HCT116 (cell line): ENCODE data around the gene FAM236A. TPM values are rescaled to one million over a fixed set of nuclear protein-coding genes. Genes with fewer than 3 reads are reported as not detected.
"Not testable (repeated sequence)": the region's sequence is repeated elsewhere in the genome, so short reads cannot be mapped to it uniquely, and the experiment has no call there.

ENCODE experiments used
- ATAC-seq: fragments of 200-7000 bp; cut with Tn5 transposase; 2 replicates; pipeline ENCODE4 v1.9.1; 2020; ENCODE audit warnings: mild to moderate bottlenecking, moderate library complexity
- Bru-seq: library from RNA; stranded (reverse); fragments of 400-500 nt; gene quantifications from one replicate; lab custom pipeline; 2021; lab: Mats Ljungman, UMichigan
- BruChase-seq, 2 experiments: library from RNA; stranded (reverse); fragments of 400-500 nt; gene quantifications; one replicate each; lab custom pipeline; 2021; lab: Mats Ljungman, UMichigan
- BruUV-seq: library from RNA; stranded (reverse); fragments of 400-500 nt; replicated peaks from 2 replicates; lab custom pipeline; 2021; lab: Mats Ljungman, UMichigan
- CTCF ChIA-PET: fragments of 300-600 bp; sonication (Branson Sonifier 250); formaldehyde crosslinking; loops from one replicate; lab custom pipeline; 2021; ENCODE audit warnings: antibody characterized with exemption; lab: Charles Lee
- POLR2A ChIA-PET: fragments of 300-600, 350-600 bp; sonication (Branson Sonifier 250); formaldehyde crosslinking; loops from one replicate; lab custom pipeline; 2021; ENCODE audit warnings: antibody characterized with exemption; lab: Charles Lee
- RAD21 ChIA-PET, 2 experiments: fragments of 300-600 bp; sonication (Branson Sonifier 250); formaldehyde crosslinking; loops; one replicate each; lab custom pipeline; 2023; ENCODE audit warnings: low total read pairs in 2 of 2; ENCODE audit not compliant: uncharacterized antibody in 2 of 2, unreplicated experiment in 2 of 2, low non-redundant PET in 1 of 2; lab: Charles Lee
- DNase-seq: peaks from one replicate; pipeline ENCODE4 v3.0.0-alpha.2; 2010; ENCODE audit warnings: low read depth, low spot score
- H2AFZ ChIP-seq: fragments of 200-600 bp; shearing (Covaris generic), sonication (generic); 2 replicates; pipeline ENCODE4 v1.6.1; 2017; ENCODE audit warnings: low read depth, mixed run types, mixed read lengths, antibody characterized with exemption, low read length; ENCODE audit not compliant: poor library complexity, severe bottlenecking
- H3K27ac ChIP-seq: 2 replicates; pipeline ENCODE4 v1.5.1; 2012; ENCODE audit warnings: low read depth, low read length
- H3K27me3 ChIP-seq: fragments of 200-600 bp; sonication (generic); 2 replicates; pipeline ENCODE4 v1.6.1; 2016; ENCODE audit warnings: mixed run types, low read length, mixed read lengths; ENCODE audit not compliant: insufficient read depth
- H3K36me3 ChIP-seq, 2 experiments: fragments of 200-500 bp in 1 of 2; fragments of 200-600 bp in 1 of 2; sonication (Bioruptor generic) in 1 of 2; sonication (generic) in 1 of 2; 2 replicates each; pipeline versions ENCODE4 v1.5.1 to v1.6.1; 2014 to 2016; ENCODE audit warnings: low read length in 2 of 2, inconsistent platforms in 1 of 2, mixed read lengths in 1 of 2, mixed run types in 1 of 2; ENCODE audit not compliant: insufficient read depth in 2 of 2, control insufficient read depth in 1 of 2
- H3K4me1 ChIP-seq, 2 experiments: fragments of 200-600 bp in 1 of 2; sonication (generic) in 1 of 2; 2 replicates each; pipeline versions ENCODE4 v1.5.1 to v1.6.1; 2012 to 2017; ENCODE audit warnings: low read length in 2 of 2, inconsistent platforms in 1 of 2, mild to moderate bottlenecking in 1 of 2, mixed read lengths in 1 of 2, mixed run types in 1 of 2, moderate library complexity in 1 of 2; ENCODE audit not compliant: insufficient read depth in 2 of 2, control insufficient read depth in 1 of 2
- H3K4me2 ChIP-seq: fragments of 200-600 bp; sonication (generic); 2 replicates; pipeline ENCODE4 v1.6.1; 2017; ENCODE audit warnings: mixed run types, low read length, mixed read lengths
- H3K4me3 ChIP-seq, 2 experiments: fragments of 200-600 bp in 1 of 2; sonication (generic) in 1 of 2; replicated peaks in 1 of 2; 2 replicates each; pipeline ENCODE4 v1.5.1; 2011 to 2016; ENCODE audit warnings: low read length in 2 of 2, control low read depth in 1 of 2, low read depth in 1 of 2, mild to moderate bottlenecking in 1 of 2, mixed read lengths in 1 of 2, mixed run types in 1 of 2
- H3K79me2 ChIP-seq: fragments of 200-600 bp; sonication (generic); 2 replicates; pipeline ENCODE4 v1.6.1; 2017; ENCODE audit warnings: mild to moderate bottlenecking, mixed run types, low read length, moderate library complexity, mixed read lengths; ENCODE audit not compliant: insufficient read depth
- H3K9ac ChIP-seq: fragments of 200-600 bp; sonication (generic); 2 replicates; pipeline ENCODE4 v1.6.1; 2016; ENCODE audit warnings: low read length, mixed read lengths
- H3K9me2 ChIP-seq: fragments of 200-600 bp; sonication (generic), shearing (Covaris generic); 2 replicates; pipeline ENCODE4 v1.6.1; 2017; ENCODE audit warnings: mixed run types, mild to moderate bottlenecking, moderate library complexity; ENCODE audit not compliant: insufficient read depth
- H3K9me3 ChIP-seq, 2 experiments: fragments of 200-500 bp in 1 of 2; fragments of 200-600 bp in 1 of 2; sonication (Bioruptor generic) in 1 of 2; sonication (generic) in 1 of 2; 2 replicates each; pipeline ENCODE4 v1.6.1; 2014 to 2017; ENCODE audit warnings: low read length in 2 of 2, mixed read lengths in 2 of 2, inconsistent platforms in 1 of 2, low read depth in 1 of 2, mild to moderate bottlenecking in 1 of 2, mixed run types in 1 of 2, moderate library complexity in 1 of 2; ENCODE audit not compliant: control insufficient read depth in 1 of 2, insufficient read depth in 1 of 2
- H4K20me1 ChIP-seq: fragments of 200-600 bp; sonication (generic), shearing (Covaris generic); 2 replicates; pipeline ENCODE4 v1.6.1; 2017; ENCODE audit warnings: mixed run types, mild to moderate bottlenecking, moderate library complexity; ENCODE audit not compliant: insufficient read depth
- intact Hi-C: fragments of 100-400 bp; cut with micrococcal nuclease; formaldehyde crosslinking; loops from 2 replicates; pipeline ENCODE4 v1.10.0; 2022
- long read RNA-seq: library from polyadenylated mRNA; unstranded; transcript quantifications from one replicate; pipeline ENCODE4 v2.0.0, GENCODE V29; 2021; ENCODE audit not compliant: unreplicated experiment
- polyA plus RNA-seq: library from polyadenylated mRNA; unstranded; fragments of >200 nt; gene quantifications from 2 replicates; pipeline ENCODE4 v1.2.1, GENCODE V29; 2012; ENCODE audit warnings: missing spikeins
- total RNA-seq: library from RNA; stranded (reverse); gene quantifications from one replicate; pipeline ENCODE4 v1.2.1, GENCODE V29; 2021; ENCODE audit not compliant: unreplicated experiment

FAM236A gene
- total RNA-seq (not detected), Bru-seq, nascent RNA (not detected), BruChase-seq, experiment 1, labeled RNA remaining after a 6-hour chase (not detected), BruChase-seq, experiment 2, labeled RNA remaining after a 2-hour chase (not detected)
- polyA plus RNA-seq, result not detected in 2 replicates
- long read RNA-seq, result 0 reads

DNA sequence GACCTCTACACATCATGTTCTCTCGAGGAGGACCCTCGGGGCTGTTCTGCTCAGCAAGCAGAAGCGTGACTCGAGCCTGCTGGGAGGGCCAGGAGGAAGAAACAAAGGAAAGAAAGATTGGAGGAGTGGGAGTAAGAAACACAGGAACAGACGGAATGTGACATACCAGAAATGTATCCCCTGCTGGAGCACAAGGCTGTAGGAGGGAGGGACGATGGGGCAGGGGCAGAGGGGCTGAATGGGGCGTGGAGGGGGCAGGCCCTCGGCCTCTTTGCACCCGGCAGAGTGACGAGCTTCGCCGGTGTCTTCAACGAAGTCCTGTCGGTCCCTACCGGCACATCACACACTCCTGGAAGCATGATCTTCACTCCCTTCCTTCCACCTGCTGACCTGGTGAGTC is at the start of gene FAM236A:
Gene FAM236A, plus strand, starts transcription at position 301 of the 400 bp plus-strand sequence. Its CDS starts 57 bp downstream, at position 358.
- H3K4me1 ChIP-seq, H3K79me2 ChIP-seq, RAD21 ChIA-PET, H3K9me3 ChIP-seq, BruUV-seq, H3K9me2 ChIP-seq, H3K27ac ChIP-seq, DNase-seq, POLR2A ChIA-PET, H4K20me1 ChIP-seq, H3K27me3 ChIP-seq, intact Hi-C loops, H3K4me3 ChIP-seq, H3K4me2 ChIP-seq, H2AFZ ChIP-seq, CTCF ChIA-PET, H3K9ac ChIP-seq, ATAC-seq, H3K36me3 ChIP-seq: not testable (repeated sequence)

DNA sequence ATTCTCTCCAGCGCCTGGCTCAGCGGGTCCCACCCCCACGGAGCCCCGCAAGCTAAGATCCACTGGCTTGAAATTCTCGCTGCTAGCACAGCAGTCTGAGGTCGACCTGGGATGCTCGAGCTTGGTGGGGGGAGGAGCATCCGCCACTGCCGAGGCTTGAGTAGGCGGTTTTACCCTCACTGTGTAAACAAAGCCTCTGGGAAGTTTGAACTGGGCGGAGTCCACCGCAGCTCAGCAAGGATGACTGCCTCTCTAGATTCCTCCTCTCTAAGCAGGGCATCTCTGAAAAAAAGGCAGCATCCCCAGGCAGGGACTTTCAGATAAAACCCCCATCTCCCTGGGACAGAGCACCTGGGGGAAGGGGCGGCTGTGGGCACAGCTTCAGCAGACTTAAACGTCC is 48.3 kb upstream of the FAM236A start:
- H4K20me1 ChIP-seq, POLR2A ChIA-PET, H3K27me3 ChIP-seq, H3K9me2 ChIP-seq, H3K9ac ChIP-seq, H3K79me2 ChIP-seq, H3K27ac ChIP-seq, H3K4me2 ChIP-seq, intact Hi-C loops, H3K4me1 ChIP-seq, DNase-seq, H3K4me3 ChIP-seq, H3K36me3 ChIP-seq, ATAC-seq, BruUV-seq, H2AFZ ChIP-seq, H3K9me3 ChIP-seq, CTCF ChIA-PET, RAD21 ChIA-PET: not testable (repeated sequence)

- H4K20me1 ChIP-seq, RAD21 ChIA-PET: not testable (repeated sequence)
Measured at GRCh38 chrX:72912315-72912714, 25.7 kb upstream of the FAM236A start, which contains the start of gene FAM236C. TSS of gene FAM236C (plus strand) at chrX:72912615. CDS start at chrX:72912715, 100 bp downstream.

GRCh38 chrX:72916096-72916495 is 21.9 kb upstream of the FAM236A start:
- ATAC-seq, H3K9me2 ChIP-seq, H4K20me1 ChIP-seq, POLR2A ChIA-PET, H3K79me2 ChIP-seq, H3K27me3 ChIP-seq, H3K27ac ChIP-seq, CTCF ChIA-PET, H2AFZ ChIP-seq, DNase-seq, BruUV-seq, H3K36me3 ChIP-seq, RAD21 ChIA-PET, H3K9me3 ChIP-seq, H3K4me1 ChIP-seq, H3K4me3 ChIP-seq, intact Hi-C loops, H3K9ac ChIP-seq, H3K4me2 ChIP-seq: not testable (repeated sequence)

More at GRCh38 chrX:72912315-72912714, 25.7 kb upstream of the FAM236A start, which contains the start of gene FAM236C:
- H3K27me3 ChIP-seq, H3K4me3 ChIP-seq, BruUV-seq, H2AFZ ChIP-seq, H3K4me1 ChIP-seq, H3K36me3 ChIP-seq, H3K27ac ChIP-seq, H3K9me3 ChIP-seq, intact Hi-C loops, CTCF ChIA-PET, ATAC-seq, H3K9ac ChIP-seq, H3K9me2 ChIP-seq, H3K4me2 ChIP-seq, H3K79me2 ChIP-seq, POLR2A ChIA-PET, DNase-seq: not testable (repeated sequence)
